Type B pancreatic cell (in vitro differentiated cells): Measurements from ENCODE around the gene EFCAB8. TPM values are rescaled to one million over a fixed set of nuclear protein-coding genes. Genes with fewer than 3 reads are reported as not detected.

Experiments used
- DNase-seq: peaks from one replicate; pipeline ENCODE4 v3.0.0; 2021; ENCODE audit warnings: mixed read lengths; ENCODE audit not compliant: unreplicated experiment; ENCODE audit errors: extremely low spot score
- H3K27ac Mint-ChIP-seq: 2 replicates; pipeline ENCODE4 v1.8.0; 2021; ENCODE audit warnings: mild to moderate bottlenecking, mixed read lengths
- H3K27me3 Mint-ChIP-seq: 2 replicates; pipeline ENCODE4 v1.8.0; 2021; ENCODE audit warnings: mixed read lengths
- H3K36me3 Mint-ChIP-seq: 2 replicates; pipeline ENCODE4 v1.8.0; 2021; ENCODE audit warnings: mixed read lengths
- H3K4me1 Mint-ChIP-seq: one replicate; pipeline ENCODE4 v1.8.0; 2021; ENCODE audit warnings: mixed read lengths; ENCODE audit not compliant: unreplicated experiment
- H3K4me3 Mint-ChIP-seq: 2 replicates; pipeline ENCODE4 v1.8.0; 2021; ENCODE audit warnings: mild to moderate bottlenecking, mixed read lengths
- H3K9me3 Mint-ChIP-seq: 2 replicates; pipeline ENCODE4 v1.8.0; 2021; ENCODE audit warnings: mixed read lengths
- CTCF ChIP-seq: fragments of 200-600 bp; sonication (generic); conservative IDR thresholded peaks from 2 replicates; pipeline ENCODE4 v1.5.0; 2021; ENCODE audit warnings: antibody characterized with exemption, mild to moderate bottlenecking
- total RNA-seq: library from RNA; stranded (reverse); gene quantifications from 2 replicates; pipeline ENCODE4 v1.2.1, GENCODE V29; 2021; ENCODE audit warnings: low replicate concordance

The EFCAB8 gene
- total RNA-seq, 1 donor from 2014 or later = 0.97 TPM

GRCh38 chr20:32879538-32879937 lies 20.8 kb downstream of the EFCAB8 start:
- no peak for TF ChIP-seq CTCF
- Mint-ChIP-seq H3K36me3 (no peaks in the 10 kb centered on the region), H3K9me3 (no peaks in the 10 kb centered on the region), H3K4me1 (no peaks in the 10 kb centered on the region), H3K4me3 (no peak overlapping the region), H3K27me3 (no peaks in the 10 kb centered on the region), H3K27ac (no peak overlapping the region)
- DNase-seq = no peak

- Mint-ChIP-seq H3K36me3 (no peaks in the 10 kb centered on the region), H3K27me3 (no peaks in the 10 kb centered on the region), H3K9me3 (no peaks in the 10 kb centered on the region), H3K4me3 (no peak overlapping the region), H3K4me1 (no peaks in the 10 kb centered on the region), H3K27ac (no peak overlapping the region)
- no peak for DNase-seq
- TF ChIP-seq CTCF = peak; percentile 19
Observed at GRCh38 chr20:32880635-32881034, 21.9 kb downstream of the EFCAB8 start.

GRCh38 chr20:32883081-32883480 lies 24.4 kb downstream of the EFCAB8 start:
- Mint-ChIP-seq H3K9me3 (no peaks in the 10 kb centered on the region), H3K27ac (no peak overlapping the region), H3K4me3 (no peak overlapping the region), H3K36me3 (no peaks in the 10 kb centered on the region), H3K4me1 (no peaks in the 10 kb centered on the region), H3K27me3 (no peaks in the 10 kb centered on the region)
- TF ChIP-seq CTCF = no peak
- DNase-seq = no peak

- Mint-ChIP-seq H3K9me3 (no peaks in the 10 kb centered on the region), H3K4me3 (no peak overlapping the region), H3K27me3 (no peaks in the 10 kb centered on the region), H3K27ac (no peak overlapping the region), H3K36me3 (no peaks in the 10 kb centered on the region), H3K4me1 (no peaks in the 10 kb centered on the region)
- no peak for TF ChIP-seq CTCF
- DNase-seq = no peak
Observed at GRCh38 chr20:32885185-32885584, 26.5 kb downstream of the EFCAB8 start.

GRCh38 chr20:32885952-32886351 lies 27.2 kb downstream of the EFCAB8 start:
- no peaks in the 10 kb centered on the region for H3K9me3 Mint-ChIP-seq
- no peaks in the 10 kb centered on the region for H3K27me3 Mint-ChIP-seq
- H3K27ac Mint-ChIP-seq = no peak overlapping the region
- TF ChIP-seq CTCF = no peak
- no peak for DNase-seq
- no peaks in the 10 kb centered on the region for H3K4me1 Mint-ChIP-seq
- no peaks in the 10 kb centered on the region for H3K36me3 Mint-ChIP-seq
- H3K4me3 Mint-ChIP-seq = no peak overlapping the region

- H3K27me3 Mint-ChIP-seq = no peaks in the 10 kb centered on the region
- DNase-seq = no peak
- no peaks in the 10 kb centered on the region for H3K36me3 Mint-ChIP-seq
- H3K27ac Mint-ChIP-seq = no peak overlapping the region
- H3K4me1 Mint-ChIP-seq = no peaks in the 10 kb centered on the region
- no peak overlapping the region for H3K4me3 Mint-ChIP-seq
- TF ChIP-seq CTCF = no peak
- no peaks in the 10 kb centered on the region for H3K9me3 Mint-ChIP-seq
Observed at GRCh38 chr20:32886652-32887051, 27.9 kb downstream of the EFCAB8 start.
